Astrocyte (in vitro differentiated cells and primary cell): ENCODE results near the gene EEF1AKMT3.

Experiments
- CTCF ChIP-seq: IDR thresholded peaks from 2 replicates; pipeline ENCODE4 v1.5.1; 2011; ENCODE audit warnings: low read depth, mild to moderate bottlenecking, inconsistent platforms, low read length, moderate library complexity; ENCODE audit not compliant: insufficient read depth
- EZH2 ChIP-seq: IDR thresholded peaks from 2 replicates; pipeline ENCODE4 v1.6.1; 2012; ENCODE audit warnings: mild to moderate bottlenecking, low read length, inconsistent platforms; ENCODE audit not compliant: insufficient read depth

- TF ChIP-seq CTCF = no peak
- TF ChIP-seq EZH2 = no peak
Measured at GRCh38 chr12:57800965-57801364, 28.6 kb downstream of the EEF1AKMT3 start.
